ENCODE data around the gene ODAM.

- no peak for TF ChIP-seq EZH2 (IDR thresholded peaks at IDR 0.05)
- TF ChIP-seq CTCF (IDR thresholded peaks at IDR 0.05 in 2 of 3, conservative IDR thresholded peaks at IDR 0.05 in 1 of 3; ENCODE audit: borderline replicate concordance in 1 of 3, insufficient read depth in 1 of 3, low read depth in 2 of 3, low read length in 2 of 3), result no peak
- no peak for TF ChIP-seq POLR2AphosphoS5 (IDR thresholded peaks at IDR 0.05; ENCODE audit: low read depth, low read length)
- TF ChIP-seq ATF3 (IDR thresholded peaks at IDR 0.05), result no peak
- no peak for TF ChIP-seq POLR2A (IDR thresholded peaks at IDR 0.05; ENCODE audit: borderline replicate concordance, extremely low read depth, insufficient read depth, insufficient read length)
- TF ChIP-seq FOSL1 (IDR thresholded peaks at IDR 0.05; ENCODE audit: low read depth), result no peak
- no peak for TF ChIP-seq SIN3A (IDR thresholded peaks at IDR 0.05; ENCODE audit: low read depth)
- no peak for TF ChIP-seq MAX (IDR thresholded peaks at IDR 0.05)
- TF ChIP-seq RAD21 (IDR thresholded peaks at IDR 0.05; ENCODE audit: low read depth), result no peak
These were observed 2.6 kb upstream of the ODAM start for GRCh38 chr4:70192895-70193294.

Measured in HCT116 (cell line).